Astrocyte (in vitro differentiated cells and primary cell): Measurements from ENCODE around the gene SMARCA2. TPM values are rescaled to one million over a fixed set of nuclear protein-coding genes. Genes with fewer than 3 reads are reported as not detected.
"Not testable (repeated sequence)": the region's sequence is repeated elsewhere in the genome, so short reads cannot be mapped to it uniquely, and the experiment has no call there.

Source experiments
- DNase-seq: peaks from one replicate; pipeline ENCODE4 v3.0.0-alpha.2; 2010; ENCODE audit warnings: low read depth
- FAIRE-seq: peaks from 2 replicates; lab custom pipeline; 2011; peaks lifted over from hg19 to GRCh38; lab: Jason Lieb, UNC
- H2AFZ ChIP-seq: 2 replicates; pipeline ENCODE4 v1.6.0; 2012; ENCODE audit warnings: low read depth, low read length, inconsistent platforms
- H3K27ac ChIP-seq: 2 replicates; pipeline ENCODE4 v1.5.1; 2011; ENCODE audit warnings: low read depth, low read length, inconsistent platforms
- H3K27me3 ChIP-seq: 2 replicates; pipeline ENCODE4 v1.6.0; 2011; ENCODE audit warnings: low read length, inconsistent platforms; ENCODE audit not compliant: insufficient read depth
- H3K36me3 ChIP-seq: 2 replicates; pipeline ENCODE4 v1.5.1; 2011; ENCODE audit warnings: low read length, inconsistent platforms; ENCODE audit not compliant: insufficient read depth
- H3K4me1 ChIP-seq: 2 replicates; pipeline ENCODE4 v1.5.1; 2011; ENCODE audit warnings: low read length, inconsistent platforms; ENCODE audit not compliant: insufficient read depth
- H3K4me2 ChIP-seq: 2 replicates; pipeline ENCODE4 v1.6.0; 2012; ENCODE audit warnings: low read length, inconsistent platforms
- H3K4me3 ChIP-seq: 2 replicates; pipeline ENCODE4 v1.5.1; 2011; ENCODE audit warnings: low read depth, mild to moderate bottlenecking, low read length, inconsistent platforms; ENCODE audit not compliant: insufficient read depth
- H3K79me2 ChIP-seq: 2 replicates; pipeline ENCODE4 v1.6.0; 2012; ENCODE audit warnings: mild to moderate bottlenecking, low read length, inconsistent platforms; ENCODE audit not compliant: insufficient read depth
- H3K9ac ChIP-seq: 2 replicates; pipeline ENCODE4 v1.6.0; 2012; ENCODE audit warnings: mild to moderate bottlenecking, low read length, inconsistent platforms
- H3K9me3 ChIP-seq: 2 replicates; pipeline ENCODE4 v1.5.1; 2012; ENCODE audit warnings: low read depth, mild to moderate bottlenecking, low read length, inconsistent platforms; ENCODE audit not compliant: insufficient read depth
- H4K20me1 ChIP-seq: 2 replicates; pipeline ENCODE4 v1.6.0; 2012; ENCODE audit warnings: low read length, inconsistent platforms; ENCODE audit not compliant: insufficient read depth
- H3K27ac Mint-ChIP-seq: one replicate; pipeline ENCODE4 v1.8.0; 2021; ENCODE audit warnings: mild to moderate bottlenecking, mixed read lengths; ENCODE audit not compliant: unreplicated experiment
- H3K27me3 Mint-ChIP-seq: one replicate; pipeline ENCODE4 v1.8.0; 2021; ENCODE audit warnings: low read depth, mixed read lengths; ENCODE audit not compliant: unreplicated experiment
- H3K36me3 Mint-ChIP-seq: one replicate; pipeline ENCODE4 v1.8.0; 2021; ENCODE audit warnings: low read depth, mixed read lengths; ENCODE audit not compliant: unreplicated experiment
- H3K4me1 Mint-ChIP-seq: one replicate; pipeline ENCODE4 v1.8.0; 2021; ENCODE audit warnings: low read depth, mixed read lengths; ENCODE audit not compliant: unreplicated experiment
- H3K4me3 Mint-ChIP-seq: one replicate; pipeline ENCODE4 v1.8.0; 2021; ENCODE audit warnings: mild to moderate bottlenecking, moderate library complexity, mixed read lengths; ENCODE audit not compliant: unreplicated experiment
- H3K9me3 Mint-ChIP-seq: one replicate; pipeline ENCODE4 v1.8.0; 2021; ENCODE audit warnings: mild to moderate bottlenecking, mixed read lengths; ENCODE audit not compliant: unreplicated experiment
- EZH2 ChIP-seq: IDR thresholded peaks from 2 replicates; pipeline ENCODE4 v1.6.1; 2012; ENCODE audit warnings: mild to moderate bottlenecking, low read length, inconsistent platforms; ENCODE audit not compliant: insufficient read depth
- total RNA-seq: library from RNA; stranded (reverse); gene quantifications from 2 replicates; pipeline ENCODE4 v1.2.1, GENCODE V29; 2021
- TF ChIP-seq, protein P1 (sequence below): IDR thresholded peaks from 2 replicates; pipeline ENCODE4 v1.5.1; 2011; ENCODE audit warnings: low read depth, mild to moderate bottlenecking, inconsistent platforms, low read length, moderate library complexity; ENCODE audit not compliant: insufficient read depth

Gene SMARCA2
- total RNA-seq, 1 donor from 2014 or later, result 54.2 TPM

DNA sequence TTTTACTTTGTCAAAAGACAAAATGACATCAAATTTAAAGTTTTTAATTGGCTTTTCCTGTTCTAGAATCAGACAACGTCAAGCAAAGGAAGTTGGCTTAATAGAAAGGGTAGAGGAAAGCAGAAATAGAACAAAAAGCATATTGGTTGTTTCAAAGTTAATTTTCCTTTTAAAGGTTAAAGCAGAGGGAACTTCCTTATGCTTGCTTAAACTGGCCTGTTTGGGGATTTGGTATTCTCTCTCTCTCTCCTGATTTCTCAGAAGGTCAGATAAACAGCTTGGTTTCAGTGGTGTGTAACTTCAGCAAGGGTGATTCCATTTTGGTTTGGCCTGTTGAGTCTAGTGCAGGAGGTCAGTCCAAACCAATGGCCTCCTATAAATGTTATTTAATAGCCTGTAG, 127.1 kb downstream of the SMARCA2 start:
- no peak for FAIRE-seq
- no peak overlapping the region for H2AFZ ChIP-seq
- H3K36me3 ChIP-seq, result no peaks in the 10 kb centered on the region

DNA sequence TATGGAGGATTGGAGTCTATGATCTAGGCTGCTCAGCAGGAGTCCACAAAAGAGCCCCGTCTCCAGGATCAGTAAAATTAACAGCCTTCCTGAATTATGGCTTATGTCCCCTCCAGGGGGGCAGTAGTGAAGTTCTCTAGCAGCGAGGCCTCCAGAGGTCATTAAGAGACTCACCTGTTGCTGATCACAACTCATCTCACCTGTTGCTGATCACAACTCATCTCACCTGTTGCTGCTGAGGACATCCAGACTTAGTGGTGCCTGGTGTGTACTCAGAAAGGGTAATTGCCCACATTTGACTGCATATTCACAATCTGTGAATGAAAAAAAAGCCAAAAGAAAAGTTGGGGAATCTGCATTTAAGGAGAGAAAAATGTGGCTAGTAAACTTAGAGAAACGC, 129.5 kb downstream of the SMARCA2 start:
- Histone ChIP-seq H2AFZ (no peak overlapping the region), H3K27ac (no peak overlapping the region), H3K4me1 (no peaks in the 10 kb centered on the region), H3K4me2 (no peak overlapping the region), H3K9ac (no peak overlapping the region), H4K20me1 (peaks cover 8% of the 10 kb centered on the region), H3K79me2 (no peaks in the 10 kb centered on the region), H3K9me3 (no peaks in the 10 kb centered on the region), H3K4me3 (no peak overlapping the region), H3K36me3 (no peaks in the 10 kb centered on the region), H3K27me3 (no peaks in the 10 kb centered on the region)
- TF ChIP-seq EZH2, result no peak
- TF ChIP-seq, protein P1, sequence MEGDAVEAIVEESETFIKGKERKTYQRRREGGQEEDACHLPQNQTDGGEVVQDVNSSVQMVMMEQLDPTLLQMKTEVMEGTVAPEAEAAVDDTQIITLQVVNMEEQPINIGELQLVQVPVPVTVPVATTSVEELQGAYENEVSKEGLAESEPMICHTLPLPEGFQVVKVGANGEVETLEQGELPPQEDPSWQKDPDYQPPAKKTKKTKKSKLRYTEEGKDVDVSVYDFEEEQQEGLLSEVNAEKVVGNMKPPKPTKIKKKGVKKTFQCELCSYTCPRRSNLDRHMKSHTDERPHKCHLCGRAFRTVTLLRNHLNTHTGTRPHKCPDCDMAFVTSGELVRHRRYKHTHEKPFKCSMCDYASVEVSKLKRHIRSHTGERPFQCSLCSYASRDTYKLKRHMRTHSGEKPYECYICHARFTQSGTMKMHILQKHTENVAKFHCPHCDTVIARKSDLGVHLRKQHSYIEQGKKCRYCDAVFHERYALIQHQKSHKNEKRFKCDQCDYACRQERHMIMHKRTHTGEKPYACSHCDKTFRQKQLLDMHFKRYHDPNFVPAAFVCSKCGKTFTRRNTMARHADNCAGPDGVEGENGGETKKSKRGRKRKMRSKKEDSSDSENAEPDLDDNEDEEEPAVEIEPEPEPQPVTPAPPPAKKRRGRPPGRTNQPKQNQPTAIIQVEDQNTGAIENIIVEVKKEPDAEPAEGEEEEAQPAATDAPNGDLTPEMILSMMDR, result no peak
- no peaks in the 10 kb centered on the region for H3K27me3 Mint-ChIP-seq
- H3K36me3 Mint-ChIP-seq, result peaks cover 3% of the 10 kb centered on the region
- H3K4me1 Mint-ChIP-seq, result peaks cover 6% of the 10 kb centered on the region
- FAIRE-seq (no peak), DNase-seq (no peak)
- H3K27ac Mint-ChIP-seq, result no peak overlapping the region
- no peaks in the 10 kb centered on the region for H3K9me3 Mint-ChIP-seq
- no peak overlapping the region for H3K4me3 Mint-ChIP-seq

More for the DNA sequence above, 127.1 kb downstream of the SMARCA2 start:
- Histone ChIP-seq H3K79me2 (no peaks in the 10 kb centered on the region), H3K27ac (no peak overlapping the region), H3K9me3 (no peaks in the 10 kb centered on the region), H3K9ac (no peak overlapping the region), H3K4me3 (no peak overlapping the region), H4K20me1 (peaks cover 8% of the 10 kb centered on the region), H3K4me1 (no peaks in the 10 kb centered on the region), H3K4me2 (no peak overlapping the region), H3K27me3 (no peaks in the 10 kb centered on the region)
- peaks cover 11% of the 10 kb centered on the region for H3K36me3 Mint-ChIP-seq
- no peaks in the 10 kb centered on the region for H3K27me3 Mint-ChIP-seq
- no peak for TF ChIP-seq EZH2
- TF ChIP-seq, protein P1, result no peak
- DNase-seq, result no peak
- peaks cover 6% of the 10 kb centered on the region for H3K4me1 Mint-ChIP-seq
- H3K9me3 Mint-ChIP-seq, result no peaks in the 10 kb centered on the region
- no peak overlapping the region for H3K4me3 Mint-ChIP-seq
- no peak overlapping the region for H3K27ac Mint-ChIP-seq

DNA sequence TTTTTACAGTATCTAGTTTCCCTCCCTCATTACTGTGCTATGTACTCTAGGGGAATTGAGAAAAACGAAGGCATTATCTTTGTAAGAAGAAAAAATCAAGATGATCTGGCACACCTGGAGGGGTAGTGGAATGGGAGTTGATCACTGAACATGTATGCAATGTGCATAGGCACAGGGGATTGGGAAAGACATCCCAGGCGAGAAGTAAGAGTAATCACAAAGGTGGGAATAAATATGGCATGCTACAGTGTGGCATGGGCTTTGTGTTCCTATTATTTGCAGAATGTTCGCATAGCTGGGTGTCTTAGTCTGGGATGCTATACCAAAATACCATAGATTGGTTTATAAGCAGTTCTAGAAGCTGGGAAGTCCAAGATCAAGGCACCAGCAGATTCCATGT, 130.6 kb downstream of the SMARCA2 start:
- no peaks in the 10 kb centered on the region for H3K9me3 ChIP-seq
- H3K27ac Mint-ChIP-seq, result no peak overlapping the region
- H3K4me1 Mint-ChIP-seq, result peaks cover 6% of the 10 kb centered on the region
- no peaks in the 10 kb centered on the region for H3K27me3 ChIP-seq
- peaks cover 6% of the 10 kb centered on the region for H3K36me3 Mint-ChIP-seq
- TF ChIP-seq, protein P1, result no peak
- no peak for TF ChIP-seq EZH2
- no peaks in the 10 kb centered on the region for H3K36me3 ChIP-seq
- no peaks in the 10 kb centered on the region for H3K4me1 ChIP-seq
- H3K27me3 Mint-ChIP-seq, result no peaks in the 10 kb centered on the region
- H3K4me3 Mint-ChIP-seq, result no peak overlapping the region
- no peak overlapping the region for H2AFZ ChIP-seq
- H4K20me1 ChIP-seq, result peaks cover 8% of the 10 kb centered on the region
- no peak overlapping the region for H3K9ac ChIP-seq
- H3K4me2 ChIP-seq, result no peak overlapping the region
- no peaks in the 10 kb centered on the region for H3K79me2 ChIP-seq
- no peak overlapping the region for H3K27ac ChIP-seq
- no peaks in the 10 kb centered on the region for H3K9me3 Mint-ChIP-seq
- FAIRE-seq (no peak), DNase-seq (no peak)
- no peak overlapping the region for H3K4me3 ChIP-seq

DNA sequence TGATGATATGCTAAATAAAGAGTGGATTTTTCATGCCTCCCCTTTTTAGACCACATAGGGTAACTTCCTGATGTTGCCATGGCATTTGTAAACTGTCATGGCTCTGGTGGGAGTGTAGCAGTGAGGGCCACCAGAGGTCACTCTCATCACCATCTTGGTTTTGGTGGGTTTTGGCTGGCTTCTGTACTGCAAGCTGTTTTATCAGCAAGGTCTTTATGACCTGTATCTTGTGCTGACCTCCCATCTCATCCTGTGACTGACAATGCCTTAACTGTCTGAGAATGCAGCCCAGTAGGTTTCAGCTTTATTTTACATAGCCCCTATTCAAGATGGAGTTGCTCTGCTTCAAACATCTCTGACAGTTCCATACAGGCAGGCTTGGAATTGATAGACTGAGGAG, 131.6 kb downstream of the SMARCA2 start:
- not testable (repeated sequence) for H3K4me3 ChIP-seq, H3K4me3 Mint-ChIP-seq, H3K9me3 Mint-ChIP-seq, H3K4me2 ChIP-seq, H3K27me3 ChIP-seq, H3K27ac ChIP-seq, H3K27me3 Mint-ChIP-seq, DNase-seq, H3K4me1 ChIP-seq, H3K36me3 Mint-ChIP-seq, H3K9ac ChIP-seq, FAIRE-seq, H3K4me1 Mint-ChIP-seq, H3K79me2 ChIP-seq, H3K36me3 ChIP-seq, H4K20me1 ChIP-seq, H3K9me3 ChIP-seq, H2AFZ ChIP-seq
- H3K27ac Mint-ChIP-seq, result peak overlapping the region; percentile 36
